HCT116 (cell line): ENCODE results near the gene ZC3H8.

ENCODE experiments used
- POLR2A ChIP-seq: IDR thresholded peaks from 2 replicates; pipeline ENCODE4 v1.7.0; 2011; ENCODE audit warnings: borderline replicate concordance; ENCODE audit not compliant: insufficient read depth, insufficient read length; ENCODE audit errors: extremely low read depth
- TF ChIP-seq, protein P1 (sequence below), 3 experiments: fragments of 200-600 bp in 1 of 3; sonication (generic) in 1 of 3; IDR thresholded peaks in 2 of 3; conservative IDR thresholded peaks in 1 of 3; 2 replicates each; pipeline ENCODE4 v1.5.1; 2012 to 2017; ENCODE audit warnings: low read depth in 2 of 3, low read length in 2 of 3, antibody characterized with exemption in 1 of 3, borderline replicate concordance in 1 of 3, control low read depth in 1 of 3, mild to moderate bottlenecking in 1 of 3, mixed read lengths in 1 of 3, mixed run types in 1 of 3, moderate library complexity in 1 of 3; ENCODE audit not compliant: insufficient read depth in 1 of 3
- TF ChIP-seq, protein P2 (sequence below): IDR thresholded peaks from 2 replicates; pipeline ENCODE4 v1.6.1; 2012

DNA sequence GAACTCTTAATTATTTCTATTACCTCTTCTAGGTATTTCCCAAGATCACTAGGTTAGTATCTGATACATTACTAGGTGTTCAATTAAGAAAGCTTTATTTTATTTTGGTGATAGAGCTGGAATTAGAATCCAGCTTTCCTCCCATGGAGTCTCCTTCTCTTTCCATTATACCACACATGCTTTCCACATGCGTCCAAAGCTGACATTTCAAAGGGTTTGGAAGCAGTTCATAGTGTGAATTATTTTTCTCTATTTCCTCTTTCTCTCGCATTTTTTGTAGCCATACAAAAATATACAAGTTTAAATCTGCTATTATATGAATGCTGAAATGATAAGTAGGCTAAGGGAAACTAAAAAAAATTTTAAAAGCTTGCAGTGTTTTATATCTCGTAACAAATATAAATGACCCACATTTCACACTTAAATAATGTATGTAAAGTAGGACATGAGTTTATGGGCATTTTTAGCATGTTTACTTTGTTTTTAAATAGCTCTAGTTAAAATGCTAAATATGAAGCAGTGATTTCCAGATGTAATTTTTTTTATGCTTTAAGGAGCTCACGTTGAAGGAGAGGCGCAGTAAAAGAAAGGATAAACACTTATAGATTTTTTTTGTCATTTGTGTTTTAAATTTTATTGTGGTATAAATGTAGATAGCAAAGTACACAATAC is 40.7 kb upstream of the ZC3H8 start:
- TF ChIP-seq, protein P1, sequence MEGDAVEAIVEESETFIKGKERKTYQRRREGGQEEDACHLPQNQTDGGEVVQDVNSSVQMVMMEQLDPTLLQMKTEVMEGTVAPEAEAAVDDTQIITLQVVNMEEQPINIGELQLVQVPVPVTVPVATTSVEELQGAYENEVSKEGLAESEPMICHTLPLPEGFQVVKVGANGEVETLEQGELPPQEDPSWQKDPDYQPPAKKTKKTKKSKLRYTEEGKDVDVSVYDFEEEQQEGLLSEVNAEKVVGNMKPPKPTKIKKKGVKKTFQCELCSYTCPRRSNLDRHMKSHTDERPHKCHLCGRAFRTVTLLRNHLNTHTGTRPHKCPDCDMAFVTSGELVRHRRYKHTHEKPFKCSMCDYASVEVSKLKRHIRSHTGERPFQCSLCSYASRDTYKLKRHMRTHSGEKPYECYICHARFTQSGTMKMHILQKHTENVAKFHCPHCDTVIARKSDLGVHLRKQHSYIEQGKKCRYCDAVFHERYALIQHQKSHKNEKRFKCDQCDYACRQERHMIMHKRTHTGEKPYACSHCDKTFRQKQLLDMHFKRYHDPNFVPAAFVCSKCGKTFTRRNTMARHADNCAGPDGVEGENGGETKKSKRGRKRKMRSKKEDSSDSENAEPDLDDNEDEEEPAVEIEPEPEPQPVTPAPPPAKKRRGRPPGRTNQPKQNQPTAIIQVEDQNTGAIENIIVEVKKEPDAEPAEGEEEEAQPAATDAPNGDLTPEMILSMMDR (IDR thresholded peaks at IDR 0.05 in 2 of 3, conservative IDR thresholded peaks at IDR 0.05 in 1 of 3; ENCODE audit: borderline replicate concordance in 1 of 3, insufficient read depth in 1 of 3, low read depth in 2 of 3, low read length in 2 of 3) = no peak
- no peak for TF ChIP-seq POLR2A
- TF ChIP-seq, protein P2, sequence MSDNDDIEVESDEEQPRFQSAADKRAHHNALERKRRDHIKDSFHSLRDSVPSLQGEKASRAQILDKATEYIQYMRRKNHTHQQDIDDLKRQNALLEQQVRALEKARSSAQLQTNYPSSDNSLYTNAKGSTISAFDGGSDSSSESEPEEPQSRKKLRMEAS = no peak
